Measurements from ENCODE around the gene AP2A2. TPM values are rescaled to one million over a fixed set of nuclear protein-coding genes. Genes with fewer than 3 reads are reported as not detected.

The AP2A2 gene
- total RNA-seq, 1 experiment from 2014 or later = 55.5 TPM

GRCh38 chr11:924406-925157, 1.1 kb upstream of the AP2A2 start:
- Histone ChIP-seq H3K9me3 (ENCODE audit: control insufficient read depth in 1 of 2, insufficient read depth in 1 of 2, low read depth in 1 of 2, low read length in 2 of 2) (no peaks in the 10 kb centered on the region), H2AFZ (ENCODE audit: low read depth, low read length, poor library complexity, severe bottlenecking) (no peak overlapping the region), H4K20me1 (ENCODE audit: insufficient read depth) (no peaks in the 10 kb centered on the region; the same call in 1 of the 2 replicates), H3K27me3 (ENCODE audit: insufficient read depth, low read length) (no peaks in the 10 kb centered on the region), H3K36me3 (ENCODE audit: control insufficient read depth in 1 of 2, insufficient read depth in 2 of 2, low read length in 2 of 2) (peaks cover 5 to 17% of the 10 kb centered on the region in 2 experiments; a peak in 2 of 4 replicates), H3K4me2 (ENCODE audit: low read length) (no peak overlapping the region), H3K79me2 (ENCODE audit: insufficient read depth, low read length) (peaks cover 34% of the 10 kb centered on the region), H3K9ac (ENCODE audit: low read length) (no peak overlapping the region), H3K27ac (ENCODE audit: low read depth, low read length) (no peak overlapping the region; the same call in 1 of the 2 replicates), H3K4me3 (replicated peaks in 1 of 2; ENCODE audit: low read depth in 1 of 2, low read length in 2 of 2) (no peak overlapping the region), H3K9me2 (ENCODE audit: insufficient read depth) (no peaks in the 10 kb centered on the region), H3K4me1 (ENCODE audit: control insufficient read depth in 1 of 2, insufficient read depth in 2 of 2, low read length in 2 of 2) (peaks cover 0 to 29% of the 10 kb centered on the region in 2 experiments; a peak in 2 of 4 replicates)
- ChIA-PET POLR2A (no interaction called here), CTCF (interaction anchor here (0.6 to 1.4 kb wide), 4 partner anchors 9 to 127 kb away, joined by 3 to 7 read pairs (median 4); partner anchors contain the start of gene CHID1), RAD21 (ENCODE audit: low non-redundant PET in 1 of 2, low total read pairs in 2 of 2, uncharacterized antibody in 2 of 2, unreplicated experiment in 2 of 2) (no interaction called here)
- DNase-seq (ENCODE audit: low read depth, low spot score) (no peak), ATAC-seq (no peak)
- BruUV-seq (replicated peaks) = no TSS peak
- TF ChIP-seq SRF (IDR thresholded peaks at IDR 0.05; ENCODE audit: low read depth) = no peak
- no peak for TF ChIP-seq CEBPB (IDR thresholded peaks at IDR 0.05; ENCODE audit: low read depth)
- TF ChIP-seq ZFX (IDR thresholded peaks at IDR 0.05) = no peak
- TF ChIP-seq ELF1 (IDR thresholded peaks at IDR 0.05; ENCODE audit: borderline replicate concordance, low read depth) = no peak
- no peak for TF ChIP-seq CTCF (IDR thresholded peaks at IDR 0.05 in 2 of 3, conservative IDR thresholded peaks at IDR 0.05 in 1 of 3; ENCODE audit: borderline replicate concordance in 1 of 3, insufficient read depth in 1 of 3, low read depth in 2 of 3, low read length in 2 of 3)
- no peak for TF ChIP-seq EGR1 (IDR thresholded peaks at IDR 0.05; ENCODE audit: low read depth)
- no peak for TF ChIP-seq FOSL1 (IDR thresholded peaks at IDR 0.05; ENCODE audit: low read depth)
- no peak for TF ChIP-seq ZBTB33 (IDR thresholded peaks at IDR 0.05; ENCODE audit: extremely low read depth, insufficient replicate concordance, low read length)
- intact Hi-C loops (cut with micrococcal nuclease) = loop anchor here (5.0 kb wide), 1 partner anchor 138 kb away; no protein-coding TSS in a partner anchor
